ENCODE data around the gene HS3ST3B1.

GRCh38 chr17:14372461-14372860 lies 71.6 kb downstream of the HS3ST3B1 start:
- TF ChIP-seq CTCF (IDR thresholded peaks at IDR 0.05; ENCODE audit: low read length) (no peak), EZH2phosphoT487 (IDR thresholded peaks at IDR 0.05; ENCODE audit: low read length) (no peak)
